H9 (cell line): ENCODE results near the gene ACSL3. TPM values are rescaled to one million over a fixed set of nuclear protein-coding genes. Genes with fewer than 3 reads are reported as not detected.

Experiments used
- DNase-seq: peaks from one replicate; pipeline ENCODE4 v3.0.0-alpha.2; 2017
- H2AFZ ChIP-seq: one replicate; pipeline ENCODE4 v1.6.1; 2013; ENCODE audit warnings: mild to moderate bottlenecking, low read length, control low read depth, moderate library complexity
- H2AK5ac ChIP-seq: 2 replicates; pipeline ENCODE4 v1.6.1; 2013; ENCODE audit warnings: low read length, control low read depth, mixed read lengths; ENCODE audit not compliant: insufficient read length
- H2BK120ac ChIP-seq: one replicate; pipeline ENCODE4 v1.6.1; 2013; ENCODE audit warnings: low read depth, mild to moderate bottlenecking, low read length, control low read depth, inconsistent platforms; ENCODE audit not compliant: poor library complexity, severe bottlenecking
- H2BK12ac ChIP-seq: 2 replicates; pipeline ENCODE4 v1.6.1; 2013; ENCODE audit warnings: low read length, control low read depth, mixed read lengths, low read depth; ENCODE audit not compliant: insufficient read length
- H2BK15ac ChIP-seq: 2 replicates; pipeline ENCODE4 v1.6.1; 2013; ENCODE audit warnings: low read depth, low read length, control low read depth
- H2BK20ac ChIP-seq: one replicate; pipeline ENCODE4 v1.6.1; 2013; ENCODE audit warnings: low read depth, mild to moderate bottlenecking, low read length, control low read depth, inconsistent platforms; ENCODE audit not compliant: poor library complexity, severe bottlenecking
- H2BK5ac ChIP-seq: 2 replicates; pipeline ENCODE4 v1.6.1; 2013; ENCODE audit warnings: low read length, control low read depth, mixed read lengths; ENCODE audit not compliant: insufficient read length
- H3K14ac ChIP-seq: 2 replicates; pipeline ENCODE4 v1.6.1; 2013; ENCODE audit warnings: low read length, control low read depth; ENCODE audit not compliant: insufficient read depth
- H3K18ac ChIP-seq: 2 replicates; pipeline ENCODE4 v1.6.1; 2013; ENCODE audit warnings: low read depth, mild to moderate bottlenecking, mixed read lengths, low read length, control low read depth; ENCODE audit not compliant: insufficient read length
- H3K23ac ChIP-seq: 2 replicates; pipeline ENCODE4 v1.6.1; 2013; ENCODE audit warnings: low read length, control low read depth, mixed read lengths, low read depth; ENCODE audit not compliant: insufficient read length
- H3K23me2 ChIP-seq: 2 replicates; pipeline ENCODE4 v1.6.1; 2013; ENCODE audit warnings: low read depth, mild to moderate bottlenecking, mixed read lengths, low read length, control low read depth; ENCODE audit not compliant: insufficient read length, poor library complexity, severe bottlenecking
- H3K27ac ChIP-seq: 2 replicates; pipeline ENCODE4 v1.5.1; 2013; ENCODE audit warnings: low read length, control low read depth, mixed read lengths, low read depth; ENCODE audit not compliant: insufficient read length
- H3K27me3 ChIP-seq: 2 replicates; pipeline ENCODE4 v1.6.1; 2013; ENCODE audit warnings: low read length, control low read depth, inconsistent platforms; ENCODE audit not compliant: insufficient read depth
- H3K4ac ChIP-seq: 2 replicates; pipeline ENCODE4 v1.6.1; 2013; ENCODE audit warnings: low read depth, mild to moderate bottlenecking, control low read depth, inconsistent platforms, low read length, moderate library complexity
- H3K4me1 ChIP-seq: 2 replicates; pipeline ENCODE4 v1.6.1; 2013; ENCODE audit warnings: low read length, control low read depth, inconsistent platforms; ENCODE audit not compliant: insufficient read depth
- H3K4me2 ChIP-seq: 2 replicates; pipeline ENCODE4 v1.6.1; 2013; ENCODE audit warnings: low read length, control low read depth, mixed read lengths; ENCODE audit not compliant: insufficient read length, insufficient read depth
- H3K56ac ChIP-seq: 2 replicates; pipeline ENCODE4 v1.6.1; 2013; ENCODE audit warnings: low read depth, mild to moderate bottlenecking, mixed read lengths, low read length, control low read depth; ENCODE audit not compliant: insufficient read length
- H3K79me1 ChIP-seq: 2 replicates; pipeline ENCODE4 v1.6.1; 2013; ENCODE audit warnings: low read depth, mild to moderate bottlenecking, moderate library complexity, low read length, control low read depth, inconsistent platforms; ENCODE audit not compliant: insufficient read depth, poor library complexity, severe bottlenecking
- H3K79me2 ChIP-seq: 2 replicates; pipeline ENCODE4 v1.6.1; 2013; ENCODE audit warnings: low read length, control low read depth, inconsistent platforms; ENCODE audit not compliant: insufficient read depth
- H3K9ac ChIP-seq: 2 replicates; pipeline ENCODE4 v1.6.1; 2013; ENCODE audit warnings: low read length, control low read depth, mixed read lengths; ENCODE audit not compliant: insufficient read length; ENCODE audit errors: extremely low read depth
- H3K9me3 ChIP-seq: one replicate; pipeline ENCODE4 v1.6.1; 2013; ENCODE audit warnings: low read depth, low read length, inconsistent platforms; ENCODE audit not compliant: control insufficient read depth
- H3T11ph ChIP-seq: one replicate; pipeline ENCODE4 v1.6.1; 2013; ENCODE audit warnings: mild to moderate bottlenecking, low read length, control low read depth, inconsistent platforms
- H4K20me1 ChIP-seq: one replicate; pipeline ENCODE4 v1.6.1; 2013; ENCODE audit not compliant: control insufficient read depth, insufficient read length, insufficient read depth
- H4K5ac ChIP-seq: 2 replicates; pipeline ENCODE4 v1.6.1; 2013; ENCODE audit warnings: low read depth, mild to moderate bottlenecking, mixed read lengths, low read length, control low read depth; ENCODE audit not compliant: insufficient read length
- H4K8ac ChIP-seq: replicated peaks from 2 replicates; pipeline ENCODE4 v1.6.1; 2013; ENCODE audit warnings: low read length, control low read depth, mixed read lengths, low read depth; ENCODE audit not compliant: insufficient read length
- H4K91ac ChIP-seq: 2 replicates; pipeline ENCODE4 v1.6.1; 2013; ENCODE audit warnings: low read depth, mild to moderate bottlenecking, moderate library complexity, mixed read lengths, low read length, control low read depth; ENCODE audit not compliant: insufficient read length
- H3K27ac Mint-ChIP-seq, 3 experiments: 2 replicates in 2 of 3; 3 replicates in 1 of 3; pipeline ENCODE4 v1.8.0; 2020 to 2021; ENCODE audit warnings: mixed read lengths in 3 of 3, mild to moderate bottlenecking in 1 of 3, moderate library complexity in 1 of 3
- H3K27me3 Mint-ChIP-seq: 2 replicates; pipeline ENCODE4 v1.8.0; 2021; ENCODE audit warnings: low read depth, mild to moderate bottlenecking, moderate library complexity, mixed read lengths
- H3K36me3 Mint-ChIP-seq, 3 experiments: 2 replicates in 2 of 3; 3 replicates in 1 of 3; pipeline ENCODE4 v1.8.0; 2020 to 2021; ENCODE audit warnings: low read depth in 3 of 3, mixed read lengths in 3 of 3; ENCODE audit not compliant: insufficient read depth in 1 of 3
- H3K4me1 Mint-ChIP-seq, 2 experiments: 2 replicates each; pipeline ENCODE4 v1.8.0; 2020; ENCODE audit warnings: mixed read lengths in 2 of 2
- H3K4me3 Mint-ChIP-seq, 2 experiments: 2 replicates in 1 of 2; 3 replicates in 1 of 2; pipeline ENCODE4 v1.8.0; 2020 to 2021; ENCODE audit warnings: mild to moderate bottlenecking in 2 of 2, mixed read lengths in 2 of 2, moderate library complexity in 1 of 2
- H3K9me3 Mint-ChIP-seq, 2 experiments: 2 replicates in 1 of 2; 3 replicates in 1 of 2; pipeline ENCODE4 v1.8.0; 2020; ENCODE audit warnings: mild to moderate bottlenecking in 2 of 2, mixed read lengths in 2 of 2, moderate library complexity in 1 of 2
- WGBS: extraction: QIAGEN DNeasy Blood & Tissue Kit; methylation state at CpG from one replicate; pipeline ENCODE4 v1.1.7; 2013; ENCODE audit warnings: missing lambda C conversion rate, low lambda C conversion rate, mixed read lengths; ENCODE audit not compliant: insufficient read length; ENCODE audit errors: extremely low coverage; 5-methylcytosine and 5-hydroxymethylcytosine counted together
- total RNA-seq: library from RNA; stranded (reverse); gene quantifications from 2 replicates; pipeline ENCODE4 v1.2.1, GENCODE V29; 2021
- TF ChIP-seq, protein P1 (sequence below): fragments of 200-600 bp; sonication (generic); conservative IDR thresholded peaks from 3 replicates; pipeline ENCODE4 v1.8.0; 2021; ENCODE audit warnings: antibody characterized with exemption, mild to moderate bottlenecking

ACSL3 gene
- total RNA-seq, 1 experiment from 2014 or later = 60.9 TPM

DNA sequence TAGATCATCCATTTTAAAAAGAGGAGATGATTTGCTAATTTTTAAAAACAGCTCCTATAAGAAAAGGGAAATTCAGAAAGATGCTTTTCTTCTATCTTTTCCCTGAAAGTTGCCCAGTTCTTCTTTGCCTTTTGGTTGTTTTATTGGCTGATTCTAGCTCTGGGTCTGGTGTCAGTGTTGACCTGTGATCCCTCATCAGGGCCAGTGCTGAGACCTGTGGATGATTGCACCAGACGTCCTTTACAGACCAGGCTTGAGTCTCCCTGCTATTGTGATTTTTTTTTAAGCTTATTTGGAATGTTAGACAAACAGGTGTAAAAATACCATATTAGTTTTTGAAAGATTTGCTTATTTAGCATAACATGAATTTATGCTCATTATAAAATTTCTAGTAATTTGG lies 88.2 kb downstream of the ACSL3 start:
- Histone ChIP-seq H3K23me2 (no peaks in the 10 kb centered on the region), H4K91ac (no peak overlapping the region), H3K9ac (no peak overlapping the region), H2BK5ac (no peak overlapping the region), H4K8ac (no peak overlapping the region), H3K4me1 (no peaks in the 10 kb centered on the region), H2AFZ (no peak overlapping the region), H2BK20ac (no peak overlapping the region), H3T11ph (no peak overlapping the region), H3K18ac (no peak overlapping the region), H3K27ac (no peak overlapping the region), H3K14ac (no peak overlapping the region), H3K79me1 (no peaks in the 10 kb centered on the region), H2BK15ac (no peak overlapping the region), H2AK5ac (no peak overlapping the region), H2BK120ac (no peak overlapping the region), H4K5ac (no peak overlapping the region), H3K27me3 (no peaks in the 10 kb centered on the region), H3K9me3 (no peaks in the 10 kb centered on the region), H4K20me1 (no peaks in the 10 kb centered on the region), H3K79me2 (no peaks in the 10 kb centered on the region), H3K23ac (no peak overlapping the region), H2BK12ac (no peak overlapping the region), H3K56ac (no peak overlapping the region), H3K4me2 (no peak overlapping the region), H3K4ac (no peak overlapping the region)
- Mint-ChIP-seq H3K36me3 (peaks cover 0 to 4% (median 0%) of the 10 kb centered on the region in 3 experiments; a peak in 1 of 7 replicates), H3K27ac (no peak overlapping the region), H3K9me3 (peaks cover 0 to 4% of the 10 kb centered on the region in 2 experiments; a peak in 2 of 5 replicates), H3K4me3 (no peak overlapping the region), H3K27me3 (no peaks in the 10 kb centered on the region), H3K4me1 (peaks cover 11 to 13% of the 10 kb centered on the region in 2 experiments; a peak in 3 of 4 replicates)
- DNase-seq = no peak
- TF ChIP-seq, protein P1, sequence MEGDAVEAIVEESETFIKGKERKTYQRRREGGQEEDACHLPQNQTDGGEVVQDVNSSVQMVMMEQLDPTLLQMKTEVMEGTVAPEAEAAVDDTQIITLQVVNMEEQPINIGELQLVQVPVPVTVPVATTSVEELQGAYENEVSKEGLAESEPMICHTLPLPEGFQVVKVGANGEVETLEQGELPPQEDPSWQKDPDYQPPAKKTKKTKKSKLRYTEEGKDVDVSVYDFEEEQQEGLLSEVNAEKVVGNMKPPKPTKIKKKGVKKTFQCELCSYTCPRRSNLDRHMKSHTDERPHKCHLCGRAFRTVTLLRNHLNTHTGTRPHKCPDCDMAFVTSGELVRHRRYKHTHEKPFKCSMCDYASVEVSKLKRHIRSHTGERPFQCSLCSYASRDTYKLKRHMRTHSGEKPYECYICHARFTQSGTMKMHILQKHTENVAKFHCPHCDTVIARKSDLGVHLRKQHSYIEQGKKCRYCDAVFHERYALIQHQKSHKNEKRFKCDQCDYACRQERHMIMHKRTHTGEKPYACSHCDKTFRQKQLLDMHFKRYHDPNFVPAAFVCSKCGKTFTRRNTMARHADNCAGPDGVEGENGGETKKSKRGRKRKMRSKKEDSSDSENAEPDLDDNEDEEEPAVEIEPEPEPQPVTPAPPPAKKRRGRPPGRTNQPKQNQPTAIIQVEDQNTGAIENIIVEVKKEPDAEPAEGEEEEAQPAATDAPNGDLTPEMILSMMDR = no peak
- WGBS = no CpG with 5 or more reads among the region's 1 CpG
